Posterior cingulate gyrus (tissue), 11 donors: ENCODE measurements around the gene PIGH.

Experiments
- DNase-seq, 10 donors: peaks; one replicate each; pipeline versions ENCODE4 v3.0.0 to v3.0.0-alpha.2; 2020 to 2021; ENCODE audit warnings: mixed read lengths in 3 of 10
- intact Hi-C: fragments of 100-400 bp; cut with DNase I; formaldehyde crosslinking; loops from one replicate; pipeline ENCODE4 v1.15.1; 2023

PIGH gene

GRCh38 chr14:67577181-67577808, 22.8 kb downstream of the PIGH start:
- peak in 1 of 10 donors; percentile 68 for DNase-seq
- intact Hi-C loops, result no loop called here

GRCh38 chr14:67576216-67576955, 23.7 kb downstream of the PIGH start:
- peak in 1 of 10 donors; percentile 72 for DNase-seq
- intact Hi-C loops, result no loop called here

- intact Hi-C loops, result no loop called here
- DNase-seq, result peak in 1 of 10 donors; percentile 82
These were observed 24.4 kb downstream of the PIGH start for GRCh38 chr14:67575684-67576083.

GRCh38 chr14:67574806-67575205, 25.3 kb downstream of the PIGH start:
- peak in 1 of 10 donors; percentile 26 for DNase-seq
- intact Hi-C loops, result no loop called here

DNA sequence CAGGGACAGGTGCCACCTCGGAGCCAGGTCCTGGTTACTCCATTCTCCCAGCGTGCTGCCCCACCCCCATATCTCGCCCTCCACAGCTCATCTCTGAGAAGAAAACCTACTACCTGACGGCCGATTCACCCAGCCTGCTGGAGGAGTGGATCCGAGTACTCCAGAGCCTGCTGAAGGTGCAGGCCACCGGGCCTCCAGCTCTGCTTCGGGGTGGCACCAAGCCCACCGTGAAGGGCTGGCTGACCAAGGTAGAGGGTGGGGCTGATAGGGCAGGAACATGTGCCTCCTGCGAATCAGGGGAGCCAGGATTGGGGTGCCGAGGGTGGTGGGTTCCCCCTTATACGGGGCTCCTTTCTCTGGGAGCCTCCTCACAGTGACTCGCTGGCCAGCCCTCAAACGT, 25.9 kb downstream of the PIGH start:
- peak in 1 of 10 donors; percentile 68 for DNase-seq
- intact Hi-C loops, result no loop called here

DNA sequence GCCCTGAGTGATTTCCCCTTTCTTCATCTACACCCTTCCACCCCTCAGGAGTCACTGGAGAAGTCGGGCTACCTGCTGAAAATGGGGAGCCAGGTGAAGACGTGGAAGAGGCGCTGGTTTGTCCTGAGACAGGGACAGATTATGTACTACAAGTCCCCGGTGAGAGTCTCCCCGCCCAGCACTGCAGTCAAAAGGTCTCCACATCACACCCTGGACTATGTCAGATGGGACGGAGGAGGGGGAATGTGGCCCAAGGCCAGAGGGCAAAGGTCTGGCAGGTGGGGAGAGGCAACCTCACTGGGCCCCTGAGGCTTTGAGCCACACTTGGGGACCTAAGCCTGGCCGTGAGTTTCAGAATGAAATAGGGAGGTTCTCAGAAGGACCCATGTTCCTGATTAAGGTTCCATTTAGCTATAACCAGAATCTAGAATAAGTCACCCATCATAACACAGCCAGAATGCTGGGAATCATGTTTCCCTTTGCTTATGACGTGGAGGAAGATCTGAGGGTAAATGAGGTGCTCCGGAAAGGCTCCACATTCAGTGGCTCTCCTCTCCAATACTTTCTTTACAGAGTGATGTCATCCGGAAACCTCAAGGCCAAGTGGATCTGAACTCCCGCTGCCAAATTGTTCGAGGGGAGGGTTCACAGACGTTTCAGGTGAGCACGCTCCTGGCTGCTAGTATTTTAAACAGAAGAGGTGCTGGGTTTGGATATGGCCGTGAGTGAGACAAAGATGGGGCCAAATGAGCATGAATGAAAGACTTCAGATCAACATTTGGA, 26.6 kb downstream of the PIGH start:
- peak in 1 of 10 donors; percentile 67 for DNase-seq

GRCh38 chr14:67572608-67573007, 27.5 kb downstream of the PIGH start:
- DNase-seq, result peak in 1 of 10 donors; percentile 52
- intact Hi-C loops, result no loop called here

More for the DNA sequence above, 26.6 kb downstream of the PIGH start:
- intact Hi-C loops, result no loop called here

DNA sequence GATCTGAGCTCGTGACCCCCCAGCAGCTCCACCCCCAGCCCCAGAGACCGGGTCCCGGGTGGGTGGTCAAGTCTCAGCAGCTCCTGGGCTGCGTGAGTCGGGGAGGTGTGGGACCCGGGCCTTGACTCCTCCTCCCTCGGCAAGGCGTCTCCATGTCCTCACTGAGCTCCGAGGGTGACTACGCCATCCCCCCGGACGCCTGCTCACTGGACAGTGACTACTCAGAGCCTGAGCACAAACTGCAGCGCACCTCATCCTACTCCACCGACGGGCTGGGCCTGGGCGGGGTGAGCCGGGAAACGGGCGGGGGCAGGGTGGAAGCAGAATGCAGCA, 28.1 kb downstream of the PIGH start:
- peak in 2 of 10 donors; percentile 84 to 86 for DNase-seq
- intact Hi-C loops, result loop anchor here (2.0 kb wide), 1 partner anchor 45 kb away; no protein-coding TSS in a partner anchor

DNA sequence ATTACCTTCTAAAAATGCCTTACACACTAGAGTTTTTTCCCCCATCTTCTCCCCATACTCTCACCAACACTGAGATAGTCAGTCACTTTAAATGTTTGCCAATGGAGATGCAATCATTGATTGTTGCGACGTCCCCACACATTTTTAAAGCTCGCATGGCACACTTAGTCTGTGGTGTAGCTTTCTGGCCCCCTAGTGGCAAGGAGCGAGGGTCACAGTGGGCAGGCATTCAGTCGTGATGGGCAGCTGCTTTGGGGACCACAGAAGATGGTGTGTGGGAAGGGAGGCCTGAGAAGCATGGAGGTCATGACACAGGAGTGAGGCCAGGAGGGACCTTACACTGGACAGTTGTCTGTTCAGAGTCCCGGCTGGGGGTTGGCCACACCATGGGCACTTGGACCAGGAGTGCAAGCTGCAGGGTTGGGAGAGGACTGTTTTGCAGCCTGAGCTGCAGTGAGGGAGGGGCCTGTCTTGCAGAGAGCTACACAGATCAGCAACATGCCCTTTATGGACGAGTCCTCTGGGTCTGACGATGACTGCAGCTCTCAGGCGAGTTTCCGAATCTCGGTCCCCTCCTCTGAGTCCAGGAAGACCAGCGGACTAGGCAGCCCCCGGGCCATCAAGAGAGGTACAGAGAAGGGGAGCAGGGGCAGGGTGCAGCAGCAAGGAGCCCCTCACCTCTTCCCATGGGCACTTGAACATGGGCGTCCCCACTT, 28.6 kb downstream of the PIGH start:
- DNase-seq, result peak in 9 of 10 donors; percentile 52 to 95 (median 76)
- intact Hi-C loops, result loop anchor here (2.0 kb wide), 1 partner anchor 45 kb away; no protein-coding TSS in a partner anchor

- intact Hi-C loops, result loop anchor here (1.0 to 2.0 kb wide), 2 partner anchors 44 to 143 kb away; no protein-coding TSS in a partner anchor
- peak in 1 of 10 donors; percentile 36 for DNase-seq
These were observed 29.6 kb downstream of the PIGH start for GRCh38 chr14:67570453-67570852.

- intact Hi-C loops, result loop anchor here (1.0 to 2.0 kb wide), 2 partner anchors 43 to 142 kb away; no protein-coding TSS in a partner anchor
- DNase-seq, result peak in 1 of 10 donors; percentile 62
These were observed 30.3 kb downstream of the PIGH start for GRCh38 chr14:67569651-67570290.

DNA sequence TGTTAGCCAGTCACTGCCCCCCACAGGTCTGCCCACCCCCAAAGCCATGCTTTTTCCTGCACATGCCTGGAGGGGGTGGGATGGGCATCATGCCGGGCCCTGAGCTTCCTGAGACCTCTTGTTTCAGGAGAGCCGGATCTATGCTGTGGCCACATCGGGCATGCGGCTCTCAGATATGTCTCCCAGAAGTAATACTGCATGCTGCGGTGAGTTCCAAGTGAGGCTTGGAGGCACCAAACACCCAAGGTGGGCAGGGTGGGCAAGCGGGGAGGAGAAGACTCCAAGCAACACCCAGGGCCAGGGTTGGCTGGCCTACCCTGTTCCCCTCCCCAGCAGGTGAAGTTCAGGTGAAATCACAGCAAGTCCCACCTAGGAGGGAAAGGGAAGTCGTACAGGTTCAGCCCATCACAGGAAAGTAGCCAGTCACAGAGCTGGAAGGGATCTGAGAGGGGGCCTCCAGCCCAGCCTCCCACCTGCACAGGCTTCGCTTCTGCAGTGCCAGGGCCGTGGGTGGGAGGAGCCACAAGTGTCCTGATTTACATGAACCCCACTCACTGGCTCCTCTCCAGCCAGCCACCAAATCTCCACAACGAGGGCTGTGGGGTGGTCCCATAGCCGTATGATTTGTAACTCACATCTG, 30.9 kb downstream of the PIGH start:
- intact Hi-C loops, result no loop called here
- peak in 1 of 10 donors; percentile 79 for DNase-seq

DNA sequence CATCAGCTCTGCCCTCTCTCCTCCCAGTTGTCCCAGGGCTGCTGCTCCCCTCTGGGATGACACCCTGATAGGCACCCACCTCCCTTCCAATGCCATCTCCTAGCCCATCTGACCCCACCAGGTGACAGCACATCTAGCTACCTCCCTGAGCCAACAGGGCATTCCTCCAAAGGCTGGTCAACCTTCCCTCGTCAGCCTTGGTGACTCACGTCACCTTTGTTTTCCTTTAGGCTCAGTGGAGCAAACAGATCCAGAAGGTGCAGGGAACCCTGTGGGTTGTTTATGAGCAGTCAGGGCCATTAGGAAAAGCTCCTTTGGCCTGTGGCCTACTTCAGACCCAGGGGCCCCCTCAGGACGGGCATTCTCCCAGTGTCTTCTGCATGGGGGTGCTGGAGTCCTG, 32.4 kb downstream of the PIGH start:
- DNase-seq, result peak in 1 of 10 donors; percentile 73

GRCh38 chr14:67566908-67567307, 33.2 kb downstream of the PIGH start:
- intact Hi-C loops, result no loop called here

More for the DNA sequence above, 32.4 kb downstream of the PIGH start:
- intact Hi-C loops, result no loop called here

DNA sequence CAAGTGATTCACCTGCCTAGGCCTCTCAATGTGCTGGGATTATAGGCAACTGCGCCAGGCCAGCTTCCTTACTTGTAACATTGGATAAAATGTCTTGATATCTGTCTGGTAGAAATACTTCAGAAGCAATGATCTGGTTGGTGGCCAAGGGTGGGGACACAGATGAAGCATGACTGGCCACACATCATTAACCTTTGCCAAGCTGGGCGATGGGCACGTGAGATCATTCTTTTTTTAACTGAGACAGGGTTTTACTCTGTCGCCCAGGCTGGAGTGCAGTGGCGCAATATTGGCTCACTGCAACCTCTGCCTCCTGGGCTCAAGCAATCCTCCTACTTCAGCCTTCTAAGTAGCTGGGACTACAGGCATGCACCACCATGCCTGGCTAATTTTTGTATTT, 35.8 kb downstream of the PIGH start:
- intact Hi-C loops, result no loop called here
- DNase-seq, result peak in 1 of 10 donors; percentile 8

More at GRCh38 chr14:67566908-67567307, 33.2 kb downstream of the PIGH start:
- DNase-seq, result peak in 2 of 10 donors; percentile 45 to 82

- intact Hi-C loops, result no loop called here
- DNase-seq, result peak in 1 of 10 donors; percentile 65
These were observed 37.3 kb downstream of the PIGH start for GRCh38 chr14:67562776-67563150.

DNA sequence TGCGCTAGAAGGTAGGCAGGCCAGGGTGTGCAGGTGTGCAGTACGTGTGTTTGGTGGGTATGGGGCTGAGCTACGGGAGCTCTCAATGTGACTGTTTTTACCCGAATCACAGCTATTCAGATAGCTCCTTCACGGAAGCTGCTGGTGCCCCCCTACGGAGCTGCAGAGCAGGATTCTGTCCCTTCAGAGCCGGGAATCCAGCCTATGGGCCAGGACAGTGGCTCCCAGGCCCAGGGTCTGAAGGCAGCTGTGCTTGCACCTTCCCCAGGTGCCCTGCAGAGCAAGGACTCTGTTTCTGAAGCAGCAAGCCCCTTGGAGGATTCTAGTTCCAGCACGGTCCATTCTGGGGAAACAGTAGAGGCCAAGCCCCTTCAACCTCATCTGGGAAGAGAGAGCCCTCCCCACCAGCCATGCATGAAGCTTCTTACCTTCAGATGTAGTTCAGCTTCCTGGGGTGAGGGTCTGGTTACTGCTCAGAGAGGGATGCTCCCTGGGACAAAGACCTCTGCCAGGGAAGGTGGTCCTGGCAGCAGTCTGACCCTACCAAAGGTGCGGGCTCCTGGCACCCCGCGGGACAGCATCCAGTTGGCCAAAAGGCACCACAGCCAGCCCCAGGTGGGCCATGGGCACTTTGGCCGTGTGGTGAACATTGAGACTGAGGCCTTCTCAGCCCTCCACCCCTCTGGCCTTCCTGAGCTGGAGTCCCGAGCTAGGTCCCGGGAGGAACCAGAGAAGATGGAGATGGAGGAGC, 37.9 kb downstream of the PIGH start:
- intact Hi-C loops, result no loop called here

DNA sequence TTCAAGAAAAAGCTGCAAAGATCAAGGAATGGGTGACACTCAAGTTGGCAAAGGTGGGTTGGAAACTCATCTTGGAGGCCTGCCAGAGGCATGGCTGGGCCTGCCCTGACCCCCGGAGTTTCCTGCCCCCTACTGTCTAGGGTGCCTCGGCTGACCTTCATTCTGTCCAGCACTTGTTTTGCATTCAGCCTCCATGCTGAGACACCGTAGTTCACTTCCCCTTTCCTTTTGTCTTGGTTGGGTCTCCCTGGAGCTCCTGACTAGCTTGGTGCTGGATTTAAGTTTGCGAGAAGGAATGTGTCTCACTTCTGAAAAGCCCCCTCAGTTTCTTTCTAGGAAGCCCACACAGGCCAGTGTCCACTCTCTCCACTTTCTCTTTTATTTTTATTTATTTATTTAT, 40.4 kb downstream of the PIGH start:
- DNase-seq, result peak in 1 of 10 donors; percentile 21
- intact Hi-C loops, result no loop called here

More for the DNA sequence above, 37.9 kb downstream of the PIGH start:
- DNase-seq, result peak in 1 of 10 donors; percentile 67
